NK-92 (cell line): ENCODE data around the gene NBEA.
"Not testable (repeated sequence)": the region's sequence is repeated elsewhere in the genome, so short reads cannot be mapped to it uniquely, and the experiment has no call there.

Source experiments
- DNase-seq: peaks from one replicate; lab custom pipeline; 2025; ENCODE audit not compliant: unreplicated experiment; lab: John Stamatoyannopoulos, UW

Gene NBEA

DNA sequence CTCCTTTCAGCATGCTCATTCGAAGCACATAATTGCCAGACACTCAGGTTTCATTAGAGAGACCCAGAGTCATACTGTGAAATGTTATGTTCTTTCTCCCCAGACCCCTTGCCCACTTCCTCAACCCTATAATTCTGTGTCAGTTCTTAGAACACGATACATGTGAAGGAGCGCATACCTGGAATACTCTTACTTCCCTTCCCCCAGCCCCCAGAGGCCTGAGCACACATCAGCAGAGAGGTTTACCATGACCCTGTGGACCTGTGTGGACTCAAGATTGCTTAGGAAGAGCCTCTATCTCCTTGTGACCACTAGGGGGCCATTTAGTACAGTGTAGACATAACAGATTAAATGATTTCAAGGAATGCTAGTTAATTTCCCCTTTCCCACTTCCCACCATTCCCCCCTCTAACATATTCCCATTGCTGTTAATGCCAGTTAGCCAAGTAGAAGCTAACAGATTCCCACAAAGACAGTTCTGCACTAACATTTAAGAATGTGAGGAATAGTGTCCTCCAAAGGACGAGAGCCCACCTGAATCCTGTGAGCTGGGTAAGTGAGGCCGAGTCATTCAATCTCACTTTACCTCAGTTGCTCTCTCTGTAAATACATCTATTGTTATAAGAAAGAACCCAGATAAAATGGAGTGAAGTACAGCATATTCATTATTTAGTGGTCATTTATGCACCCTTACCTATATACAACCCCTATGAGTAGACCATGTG lies 688.6 kb downstream of the NBEA start:
- DNase-seq, result no peak

DNA sequence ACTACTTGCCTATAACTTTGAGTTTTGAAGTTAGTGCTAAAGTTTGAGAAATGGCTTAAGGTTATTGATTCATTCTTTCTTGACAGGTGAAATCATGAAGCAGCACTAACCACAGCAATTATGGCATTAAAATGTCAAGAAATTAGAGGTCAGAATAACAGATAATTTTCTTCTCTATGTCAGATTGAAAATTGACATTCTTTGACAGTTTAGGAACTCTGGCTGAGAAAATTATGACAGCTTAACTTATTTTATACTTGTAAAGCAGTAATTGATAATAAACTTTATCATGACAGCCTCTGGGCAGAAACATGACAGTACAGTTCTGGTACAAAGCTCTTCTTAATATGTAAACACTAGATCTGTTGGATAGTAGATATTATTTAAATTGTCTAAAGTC lies 689.6 kb downstream of the NBEA start:
- no peak for DNase-seq

DNA sequence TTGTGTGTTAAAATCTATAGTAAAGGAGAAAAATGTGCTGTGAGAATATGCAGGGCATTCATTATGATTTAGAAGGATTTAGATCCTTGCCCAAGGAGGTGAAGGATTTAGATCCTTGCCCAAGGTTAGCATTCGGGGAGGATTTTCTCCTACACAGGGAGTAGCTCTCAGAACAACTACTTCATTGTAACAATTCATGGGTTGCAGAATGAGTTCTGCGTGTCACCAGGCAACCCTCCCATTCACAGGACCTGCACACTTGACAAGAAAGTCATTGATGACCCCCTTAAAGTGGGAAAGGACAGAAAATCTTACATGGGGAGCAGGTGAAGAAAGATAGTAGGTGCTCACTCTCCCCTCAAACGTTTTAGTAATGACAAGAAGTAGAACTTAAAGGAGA lies 701.6 kb downstream of the NBEA start:
- no peak for DNase-seq

DNA sequence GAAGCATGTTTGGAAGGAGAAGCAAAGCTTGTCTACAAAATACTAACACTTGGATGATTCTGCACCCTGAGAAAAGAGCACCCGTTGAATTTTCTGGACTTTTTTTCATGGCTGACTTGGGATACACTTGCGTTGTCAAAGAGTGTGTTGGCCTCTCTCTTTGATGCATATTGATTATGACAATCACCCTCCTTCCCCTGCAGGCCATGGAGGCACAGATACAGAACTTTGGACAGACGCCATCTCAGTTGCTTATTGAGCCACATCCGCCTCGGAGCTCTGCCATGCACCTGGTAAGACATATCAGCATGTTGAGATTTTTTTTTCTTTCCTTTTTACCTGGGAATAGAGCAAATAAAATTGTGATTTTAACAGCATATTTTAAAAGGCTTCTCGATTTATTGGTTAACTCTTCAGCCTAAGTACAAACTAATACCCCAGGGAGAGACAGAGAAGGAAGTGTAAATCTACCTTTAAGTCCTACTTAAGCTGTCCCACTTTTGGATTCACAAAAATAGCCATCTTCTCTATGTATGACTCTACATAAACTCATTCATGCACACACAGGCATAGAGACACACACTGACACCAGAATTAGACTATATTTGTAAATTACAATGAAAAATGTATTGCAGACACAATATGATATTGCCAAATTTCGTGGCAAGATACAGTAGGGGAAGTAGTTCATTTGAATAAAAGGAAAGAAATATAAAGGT lies 704.1 kb downstream of the NBEA start:
- no peak for DNase-seq

DNA sequence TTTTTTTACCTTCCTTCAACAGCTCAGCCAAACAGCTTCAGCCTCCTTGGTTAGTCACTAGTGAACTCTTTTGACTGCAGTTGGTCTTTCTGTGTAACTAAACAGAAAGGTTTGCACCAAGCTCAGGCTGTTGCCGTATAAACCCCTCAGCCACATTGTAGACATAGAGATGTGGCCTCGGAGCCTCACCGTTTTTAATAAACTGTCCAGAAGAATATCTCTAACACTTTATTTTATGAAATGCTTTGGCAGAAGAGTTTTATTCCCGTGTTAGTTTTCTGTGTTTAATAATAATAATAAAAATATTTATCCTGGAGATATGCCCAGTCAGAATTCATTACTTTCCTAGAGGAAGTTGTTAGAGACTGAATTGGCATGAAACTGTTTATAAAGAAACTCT lies 706.1 kb downstream of the NBEA start:
- DNase-seq, result no peak

DNA sequence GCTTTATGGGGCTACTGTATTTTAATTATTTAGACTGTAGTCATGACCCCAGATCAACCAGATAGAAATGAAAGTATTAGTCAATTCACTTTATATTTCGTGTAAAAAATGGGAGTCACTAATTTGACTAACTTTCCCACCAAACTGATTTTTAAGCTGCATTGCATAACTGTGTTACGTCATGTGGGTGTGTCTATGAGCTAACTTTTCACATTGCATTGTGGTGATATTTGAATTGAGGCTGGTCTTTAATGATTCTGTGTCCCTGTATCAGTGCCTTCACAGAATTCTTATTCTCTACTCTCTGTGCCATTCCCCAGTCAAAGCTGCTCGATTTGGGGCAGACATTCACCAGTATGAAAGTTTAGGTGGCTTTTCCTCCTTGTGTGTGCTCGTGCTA lies 707.1 kb downstream of the NBEA start:
- DNase-seq, result no peak

DNA sequence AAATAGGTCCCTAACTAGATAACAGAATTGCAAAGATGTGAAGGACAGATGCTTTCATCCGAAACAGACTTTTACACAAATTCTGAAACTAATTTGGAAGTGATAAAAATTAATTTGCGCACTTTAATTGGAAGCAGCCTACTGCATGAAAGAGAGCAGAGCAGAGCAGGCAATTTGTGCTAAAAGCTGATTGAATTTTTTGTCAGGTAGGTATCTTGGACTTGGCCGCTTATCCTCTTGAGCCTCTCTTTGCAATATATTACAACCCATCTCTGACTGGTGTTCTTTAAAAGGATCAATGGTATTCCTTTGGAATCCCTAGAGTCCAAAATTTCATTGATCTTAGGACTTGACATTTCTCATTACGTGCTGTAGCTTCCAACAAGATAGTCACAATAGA lies 717.7 kb downstream of the NBEA start:
- no peak for DNase-seq

DNA sequence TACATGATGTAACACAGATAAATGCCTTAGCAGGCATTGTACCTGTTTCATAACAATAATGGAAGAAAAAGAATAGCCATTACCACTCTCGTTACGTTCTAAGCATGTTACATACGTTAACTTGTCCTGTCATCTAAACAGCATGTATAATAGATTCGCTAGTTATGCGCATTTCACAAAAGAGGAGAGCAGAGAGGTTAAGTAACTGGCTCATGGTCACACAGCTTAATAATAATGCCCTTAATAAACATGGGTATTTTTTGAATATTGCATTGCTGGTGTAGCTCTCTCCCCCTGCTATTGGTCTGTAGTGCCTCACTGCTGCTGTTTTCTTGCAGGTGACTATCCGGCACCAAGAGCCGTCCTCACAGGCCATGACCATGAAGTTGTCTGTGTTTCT lies 722.7 kb downstream of the NBEA start:
- DNase-seq, result no peak

DNA sequence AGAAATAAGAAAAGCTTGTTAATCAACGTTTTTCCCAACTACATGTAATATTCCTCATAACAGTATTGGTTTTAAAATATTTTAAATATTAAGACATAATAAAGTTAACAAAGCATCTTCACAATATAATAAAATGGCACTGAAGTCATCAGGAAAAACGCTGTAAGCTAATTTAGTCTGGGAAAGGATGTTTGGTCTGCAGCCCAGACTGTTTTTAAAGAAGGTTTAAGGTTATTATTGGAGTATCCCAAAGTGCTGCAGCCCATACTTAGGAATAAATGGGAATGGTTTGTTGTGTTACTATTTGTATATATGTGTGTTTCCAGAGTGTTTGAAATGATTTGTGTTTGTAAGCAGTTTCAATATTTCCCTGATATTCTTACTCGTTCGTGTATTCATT lies 727.3 kb downstream of the NBEA start:
- DNase-seq, result no peak

DNA sequence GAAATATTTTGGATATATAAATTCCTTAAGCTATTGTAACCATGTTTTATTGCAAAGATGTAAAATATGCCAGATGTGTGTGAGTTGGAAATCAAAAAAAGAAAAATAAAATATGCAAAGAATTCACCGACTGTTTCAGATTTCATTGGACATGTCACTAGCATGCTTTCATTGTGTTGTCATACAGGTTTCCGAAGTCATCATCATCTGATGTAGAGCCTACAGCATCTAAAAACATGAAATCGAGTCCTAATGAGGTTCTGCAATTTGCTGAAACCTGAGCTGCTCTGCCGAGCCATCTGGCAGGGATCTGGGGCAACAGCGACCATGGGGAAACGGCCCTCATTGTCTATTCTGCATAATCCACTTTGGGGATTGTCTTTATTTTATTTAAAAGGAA lies 730.5 kb downstream of the NBEA start:
- DNase-seq, result no peak

DNA sequence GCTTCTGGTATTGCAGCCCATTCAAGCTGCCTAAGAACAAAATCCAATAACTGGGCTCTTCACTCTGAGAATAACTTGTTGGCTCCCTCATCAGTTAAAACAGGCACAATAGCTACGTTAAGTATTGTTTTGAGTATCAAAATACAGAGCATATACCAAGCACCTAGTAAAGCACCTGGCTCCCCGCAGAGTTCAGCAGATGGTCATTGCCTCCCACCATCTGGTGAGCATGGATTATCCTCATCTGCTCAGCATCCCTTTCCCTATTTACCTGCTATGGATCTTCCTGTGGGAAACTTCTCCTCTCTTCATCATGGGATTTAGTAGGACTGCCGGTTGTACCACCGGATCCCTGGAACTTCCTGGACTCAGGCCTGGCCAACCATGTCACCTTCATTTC lies 733.6 kb downstream of the NBEA start:
- no peak for DNase-seq

DNA sequence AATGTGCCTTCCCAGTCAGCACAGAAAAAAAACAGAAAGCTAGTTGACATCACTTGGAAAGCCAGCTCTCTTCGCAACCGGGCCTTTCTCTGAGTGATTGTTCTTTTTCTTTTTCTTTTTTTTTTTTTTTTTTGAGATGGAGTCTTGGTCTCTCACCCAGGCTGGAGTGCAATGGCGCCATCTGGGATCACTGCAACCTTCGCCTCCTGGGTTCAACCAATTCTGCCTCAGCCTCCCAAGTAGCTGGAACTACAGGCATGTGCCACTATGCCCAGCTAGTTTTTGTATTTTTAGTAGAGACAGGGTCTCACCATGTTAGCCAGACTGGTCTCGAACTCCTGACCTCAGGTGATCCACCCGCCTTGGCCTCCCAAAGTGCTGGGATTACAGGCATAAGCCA lies 735.8 kb downstream of the NBEA start:
- not testable (repeated sequence) for DNase-seq

DNA sequence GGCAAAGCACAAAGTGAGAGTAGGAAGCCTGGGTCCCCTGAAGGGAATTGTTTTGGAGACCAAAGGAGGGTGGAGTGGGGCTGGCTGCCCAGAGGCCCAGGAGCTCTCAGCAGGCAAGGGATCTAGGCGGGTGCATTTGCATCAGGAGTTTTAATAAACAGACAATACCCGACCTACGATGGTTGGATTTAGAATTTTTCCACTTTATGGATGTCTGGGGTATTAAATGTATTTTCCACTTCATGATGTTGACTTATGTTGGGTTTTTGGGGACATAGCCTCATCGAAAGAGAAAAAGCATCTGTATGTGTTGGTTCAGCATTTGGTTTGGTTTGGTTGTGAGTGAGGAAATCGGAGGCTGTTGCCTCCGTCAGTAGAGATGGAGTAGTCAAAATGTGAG lies 739.6 kb downstream of the NBEA start:
- no peak for DNase-seq

DNA sequence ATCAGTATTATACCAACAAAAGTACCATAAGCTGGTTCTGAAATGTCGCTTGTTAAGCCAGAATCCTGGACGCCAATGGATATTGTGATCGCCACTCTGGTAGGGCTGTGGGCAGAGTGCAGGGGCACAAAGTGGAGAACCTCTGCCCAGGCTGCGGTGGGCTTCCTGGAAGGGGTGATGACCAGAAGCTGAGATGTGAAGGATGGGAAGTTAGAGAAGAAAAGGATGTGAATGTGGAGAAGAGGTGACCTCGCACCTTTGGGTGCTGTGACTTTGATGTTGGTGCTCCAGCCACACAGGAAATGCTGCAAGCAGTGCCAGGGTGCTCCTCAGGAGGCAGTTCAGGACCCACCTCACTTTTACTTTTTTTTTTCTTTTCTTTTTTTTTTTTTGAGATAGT lies 742.4 kb downstream of the NBEA start:
- no peak for DNase-seq

DNA sequence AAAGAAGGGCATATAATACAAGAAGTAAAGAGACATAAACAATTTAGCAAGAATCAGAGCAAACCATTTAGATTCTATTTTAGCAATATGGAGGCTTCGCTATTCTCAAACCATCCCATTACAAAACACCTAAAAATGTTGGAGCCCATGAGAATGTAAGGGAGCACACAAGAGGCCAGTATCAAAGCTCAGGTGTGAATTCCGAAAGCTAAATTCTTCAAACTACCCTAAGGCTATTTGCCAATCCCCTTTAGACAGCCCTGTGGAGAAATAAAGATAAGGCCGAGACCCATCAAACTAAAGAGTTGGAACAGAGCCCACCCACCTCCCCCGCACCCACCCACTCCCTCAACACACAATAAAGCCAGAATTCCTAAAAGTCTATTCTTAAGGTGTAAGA lies 745.3 kb downstream of the NBEA start:
- no peak for DNase-seq

DNA sequence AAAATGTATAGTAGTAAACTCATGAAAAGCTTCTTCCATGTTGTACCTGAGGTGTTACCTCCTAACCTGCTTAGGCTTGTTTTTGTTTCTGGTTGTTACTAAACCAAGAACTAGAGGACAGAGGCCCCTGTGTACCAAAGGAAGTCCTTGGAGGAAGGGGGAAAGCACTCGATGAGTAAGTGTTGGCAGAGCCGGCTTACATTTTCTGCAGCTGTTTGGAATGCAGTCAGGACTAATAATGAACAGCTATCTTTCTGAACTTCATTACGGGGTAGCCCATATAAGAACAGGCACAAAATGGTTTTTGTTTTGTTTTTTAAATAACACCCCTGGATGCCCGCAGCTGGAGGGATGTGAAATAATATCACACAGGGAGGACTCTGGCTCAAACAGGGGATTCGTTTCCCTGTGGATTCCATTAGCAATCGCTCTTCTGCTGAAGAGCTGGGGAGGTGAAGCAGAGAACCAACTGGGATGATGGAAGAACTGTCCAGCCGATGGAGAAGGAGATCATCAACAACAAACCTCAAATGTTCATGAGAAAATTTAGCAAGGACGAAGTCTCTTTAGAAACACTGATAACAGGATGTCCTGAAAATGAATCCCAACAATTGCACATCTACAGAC lies 748.6 kb downstream of the NBEA start:
- DNase-seq, result no peak

DNA sequence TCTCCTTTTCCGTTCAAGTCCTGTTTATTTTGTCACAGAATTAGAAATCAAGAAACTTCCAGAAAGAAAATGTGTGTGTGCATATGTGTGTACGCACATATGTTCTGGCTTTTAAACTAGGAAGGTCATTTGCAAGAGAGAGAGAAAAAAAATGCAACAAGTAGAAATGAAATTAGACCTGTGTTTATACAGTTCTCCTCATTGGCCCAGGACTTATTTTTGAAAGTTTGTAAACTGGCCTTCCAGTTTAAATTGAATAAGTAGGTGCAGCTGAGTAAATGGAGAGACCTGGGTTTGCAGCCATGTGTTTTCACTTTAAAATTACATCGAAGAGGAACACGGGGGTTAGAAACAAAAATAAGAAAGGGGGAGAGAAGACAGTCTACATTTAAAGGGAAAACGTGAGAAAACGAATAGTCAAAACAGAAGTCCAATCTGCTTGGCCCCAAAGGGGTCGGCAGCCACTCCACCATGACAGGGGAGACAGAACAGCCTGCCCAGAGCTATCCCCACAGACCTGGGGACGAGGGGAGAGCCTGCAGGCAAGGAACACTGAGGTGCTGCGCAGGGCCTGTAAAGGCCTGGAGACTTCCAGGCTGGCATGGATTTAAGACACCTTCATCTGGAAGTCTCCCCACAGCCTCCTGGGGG lies 751.2 kb downstream of the NBEA start:
- DNase-seq, result no peak

DNA sequence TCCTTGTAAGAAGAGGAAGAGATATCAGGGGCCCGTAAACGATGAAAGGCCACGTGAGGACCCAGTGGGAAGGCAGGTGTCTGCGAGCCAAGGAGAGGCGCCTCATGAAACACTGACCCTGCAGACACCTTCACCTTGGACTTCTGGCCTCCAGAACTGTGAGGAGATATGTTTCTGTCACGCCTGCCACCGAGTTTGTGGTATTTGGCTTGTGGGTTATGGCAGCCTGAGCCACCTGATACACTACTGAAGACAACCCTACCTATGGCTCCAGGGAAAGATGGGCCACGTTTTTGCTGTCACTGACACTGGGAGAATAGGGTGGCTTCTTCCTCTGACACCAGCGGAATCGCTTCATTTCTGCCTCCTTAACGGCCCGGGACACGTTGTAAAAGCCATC lies 752.0 kb downstream of the NBEA start:
- no peak for DNase-seq

DNA sequence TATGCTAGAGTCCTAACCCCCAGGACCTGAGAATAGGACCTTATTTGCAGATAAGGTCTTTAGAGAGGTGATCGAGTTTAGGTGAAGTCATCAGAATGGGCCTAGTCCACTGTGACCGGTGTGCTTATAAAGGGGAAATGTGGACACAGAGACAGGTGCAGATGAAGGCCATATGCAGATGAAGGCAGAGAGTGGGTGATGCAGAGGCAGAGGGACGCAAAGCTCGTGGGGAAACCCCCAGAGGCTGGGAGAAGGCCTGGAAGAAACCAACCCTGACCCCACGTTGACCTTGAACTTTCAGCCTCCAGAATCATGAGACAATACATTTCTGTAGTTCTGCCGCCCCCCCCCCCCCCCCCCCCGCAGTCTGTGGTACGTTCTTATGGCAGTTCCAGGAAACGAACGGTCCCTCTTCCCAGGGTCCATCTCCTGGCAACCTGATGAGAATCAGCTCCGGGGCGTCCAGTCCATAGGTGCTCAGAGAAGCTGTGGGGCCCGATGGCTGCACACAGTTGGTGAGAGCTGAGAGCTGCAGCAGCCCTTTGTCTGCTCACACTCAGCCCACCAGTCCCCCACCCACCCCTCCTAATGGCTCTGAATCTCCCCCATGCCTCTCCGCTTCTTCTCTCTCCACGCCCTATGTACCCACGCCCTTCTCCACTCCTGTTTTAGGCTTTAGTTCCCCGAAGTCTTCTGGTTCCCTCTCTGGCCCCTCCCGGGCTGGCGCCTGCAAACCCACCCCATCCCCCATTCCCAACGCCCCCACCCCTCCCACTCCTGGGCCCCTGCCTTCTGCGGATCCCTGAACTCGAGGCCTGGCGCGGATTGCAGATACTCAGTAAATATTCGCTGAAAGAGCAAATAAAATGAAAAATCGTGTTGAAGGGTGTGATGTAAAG lies 752.7 kb downstream of the NBEA start:
- DNase-seq, result no peak

DNA sequence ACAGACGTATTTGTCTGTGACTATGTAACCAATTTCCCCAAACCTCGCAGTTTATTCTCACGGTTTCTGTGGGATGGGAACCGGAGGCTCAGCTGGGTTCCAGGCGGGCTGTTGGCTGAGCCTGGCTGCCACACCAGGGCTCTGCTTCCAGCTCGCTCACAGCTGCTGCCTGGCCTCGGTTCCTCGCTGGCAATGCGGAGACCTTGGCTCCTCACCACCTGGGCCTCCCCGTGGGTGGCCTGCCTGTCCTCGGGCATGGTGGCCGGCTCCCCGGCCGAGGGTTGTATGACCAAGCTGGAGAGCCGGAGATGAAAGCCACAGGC lies 753.3 kb downstream of the NBEA start:
- no peak for DNase-seq

DNA sequence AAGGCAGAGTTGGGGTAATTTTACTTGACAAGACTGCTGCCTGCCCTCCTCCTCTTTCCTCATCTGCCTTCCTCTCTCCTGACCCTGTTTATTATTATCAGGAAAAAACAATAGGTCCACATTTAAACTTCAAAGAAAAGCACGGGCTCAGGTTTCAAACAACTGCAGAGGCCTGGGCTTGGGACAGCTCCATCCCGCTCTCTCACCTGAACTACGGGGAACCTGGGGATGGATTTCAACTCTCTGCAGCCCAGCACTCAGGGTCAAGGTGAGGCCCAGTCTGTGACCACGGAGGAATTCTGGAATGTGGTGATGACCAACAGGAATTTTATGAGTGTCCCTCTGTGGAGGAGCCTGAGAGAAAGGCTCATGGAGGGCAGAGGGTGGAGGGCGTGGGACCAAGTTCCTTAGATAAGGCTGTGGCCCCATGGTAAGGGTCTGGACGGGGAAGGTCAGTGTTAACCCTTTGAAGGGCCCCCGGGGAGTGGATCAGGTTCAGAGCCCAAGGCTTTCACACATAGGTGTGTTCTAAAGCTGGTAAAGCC lies 755.2 kb downstream of the NBEA start:
- no peak for DNase-seq
